Pancreas (tissue), 10 donors: ENCODE results near the gene SCN8A. TPM values are rescaled to one million over a fixed set of nuclear protein-coding genes. Genes with fewer than 3 reads are reported as not detected.

Experiments used
- ATAC-seq, 4 donors: fragments of 200-7000 bp; cut with Tn5 transposase; one replicate each; pipeline versions ENCODE4 v1.8.0 to v1.9.1; 2020; ENCODE audit warnings: mild to moderate bottlenecking in 4 of 4, moderate library complexity in 4 of 4
- DNase-seq, 6 donors: peaks; one replicate each; pipeline ENCODE4 v3.0.0-alpha.2; 2020
- FAIRE-seq: peaks from 2 replicates; lab custom pipeline; 2012; peaks lifted over from hg19 to GRCh38; lab: Jason Lieb, UNC
- H3K27ac ChIP-seq, 4 donors: fragments of 200-600 bp; sonication (generic); 1 replicate in 3 of 4; 2 replicates in 1 of 4; pipeline versions ENCODE4 v1.5.0 to v1.8.0; 2020
- H3K27me3 ChIP-seq, 4 donors: fragments of 200-600 bp; one replicate each; pipeline ENCODE4 v1.8.0; 2021
- H3K36me3 ChIP-seq, 3 donors: fragments of 200-600 bp; sonication (generic) in 1 of 3; one replicate each; pipeline versions ENCODE4 v1.5.0 to v1.8.0; 2020 to 2021
- H3K4me1 ChIP-seq, 3 donors: fragments of 200-600 bp; one replicate each; pipeline ENCODE4 v1.8.0; 2021
- H3K4me3 ChIP-seq, 4 donors: fragments of 200-600 bp; sonication (generic) in 2 of 4; one replicate each; pipeline versions ENCODE4 v1.5.0 to v1.8.0; 2020 to 2021
- H3K9me3 ChIP-seq, 4 donors: fragments of 200-600 bp; one replicate each; pipeline ENCODE4 v1.8.0; 2021
- CTCF ChIP-seq, 4 donors: fragments of 200-600 bp; sonication (generic) in 3 of 4; IDR thresholded peaks; one replicate each; pipeline versions ENCODE4 v1.5.0 to v1.8.0; 2021; ENCODE audit warnings: antibody characterized with exemption in 4 of 4
- WGBS, 2 donors: extraction: QIAGEN DNeasy Blood & Tissue Kit; methylation state at CpG; one replicate each; pipeline ENCODE4 v1.1.7; 2013; 5-methylcytosine and 5-hydroxymethylcytosine counted together
- intact Hi-C, 3 donors: fragments of 100-400 bp; cut with DNase I; formaldehyde crosslinking; loops; one replicate each; pipeline versions ENCODE4 v1.11.1 to v1.14.2; 2022
- polyA plus RNA-seq, 2 donors: library from polyadenylated mRNA; stranded (reverse); fragments of 200-250 nt; gene quantifications; one replicate each; pipeline ENCODE4 v1.2.3, GENCODE V29; 2013
- total RNA-seq, 6 donors: library from RNA; stranded (reverse); fragmentation: NEBNext Ultra II Directional in 4 of 6; extraction: Animal tissue kit (Norgen Biotek cat#: 25700) in 4 of 6; gene quantifications; one replicate each; pipeline versions ENCODE4 v1.2.1 to v1.2.4, GENCODE V29; 2021 to 2023
- donor health status: healthy with polysubstance abuse.
- donor health status: DM: no; HTN: no; CAD: no; lungs with moderate emphysema.
- donor health status: DM: no; HTN: no; CAD: no.
- donor health status: control.
- donor health status: control.
- donor health status: Bipolar disorder and iron deficiency.
- donor health status: DM: yes; HTN: yes; CAD: no.
- donor health status: DM: no; HTN: no; CAD: no.
- donor health status: DM: no; HTN: no; CAD: no.
- donor health status: DM: yes; HTN: yes; CAD: no.

SCN8A gene
- total and polyA plus RNA-seq, 8 donors, result 1.9 to 3.2 (median 2.3) TPM

- no peak for TF ChIP-seq CTCF (IDR thresholded peaks at IDR 0.05)
- Histone ChIP-seq H3K9me3 (no peaks in the 10 kb centered on the region), H3K36me3 (no peaks in the 10 kb centered on the region), H3K4me1 (no peaks in the 10 kb centered on the region), H3K27ac (no peak overlapping the region), H3K27me3 (no peaks in the 10 kb centered on the region), H3K4me3 (no peak overlapping the region)
- intact Hi-C loops, result no loop called here
- FAIRE-seq (no peak), ATAC-seq (no peak), DNase-seq (no peak)
Observed at GRCh38 chr12:51759175-51759574, 168.1 kb downstream of the SCN8A start.

DNA sequence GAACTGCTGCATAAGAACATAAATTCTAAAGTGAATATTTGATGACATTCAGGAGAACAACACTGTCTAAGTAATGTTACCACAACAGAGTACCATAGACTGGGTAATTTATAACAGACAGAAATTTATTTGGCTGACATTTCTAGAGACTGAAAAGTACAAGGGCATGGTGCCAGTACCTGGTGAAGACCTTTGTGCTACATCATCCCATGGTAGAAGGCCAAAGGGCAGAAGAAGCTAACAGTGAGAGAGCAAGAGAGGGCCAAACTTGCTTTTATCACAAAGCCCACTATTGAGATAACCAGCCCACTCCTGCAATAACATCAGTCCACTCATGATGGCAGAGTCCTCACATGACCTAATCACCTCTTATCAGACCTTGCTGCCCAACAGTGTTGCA, 168.7 kb downstream of the SCN8A start:
- FAIRE-seq (no peak), ATAC-seq (no peak), DNase-seq (no peak)
- H3K4me3 ChIP-seq, result no peak overlapping the region
- no peak for TF ChIP-seq CTCF (IDR thresholded peaks at IDR 0.05)
- no peaks in the 10 kb centered on the region for H3K36me3 ChIP-seq
- no peaks in the 10 kb centered on the region for H3K9me3 ChIP-seq
- H3K27me3 ChIP-seq, result no peaks in the 10 kb centered on the region
- H3K4me1 ChIP-seq, result no peaks in the 10 kb centered on the region
- intact Hi-C loops, result no loop called here
- H3K27ac ChIP-seq, result no peak overlapping the region

GRCh38 chr12:51760231-51760630, 169.2 kb downstream of the SCN8A start:
- Histone ChIP-seq H3K36me3 (no peaks in the 10 kb centered on the region), H3K9me3 (no peaks in the 10 kb centered on the region), H3K4me3 (no peak overlapping the region), H3K27me3 (no peaks in the 10 kb centered on the region), H3K27ac (no peak overlapping the region), H3K4me1 (no peaks in the 10 kb centered on the region)
- ATAC-seq (no peak), DNase-seq (no peak), FAIRE-seq (no peak)
- WGBS, 2 donors, result 86 to 97% methylated on average over 1 of the region's 1 CpG
- intact Hi-C loops, result no loop called here
- no peak for TF ChIP-seq CTCF (IDR thresholded peaks at IDR 0.05)

DNA sequence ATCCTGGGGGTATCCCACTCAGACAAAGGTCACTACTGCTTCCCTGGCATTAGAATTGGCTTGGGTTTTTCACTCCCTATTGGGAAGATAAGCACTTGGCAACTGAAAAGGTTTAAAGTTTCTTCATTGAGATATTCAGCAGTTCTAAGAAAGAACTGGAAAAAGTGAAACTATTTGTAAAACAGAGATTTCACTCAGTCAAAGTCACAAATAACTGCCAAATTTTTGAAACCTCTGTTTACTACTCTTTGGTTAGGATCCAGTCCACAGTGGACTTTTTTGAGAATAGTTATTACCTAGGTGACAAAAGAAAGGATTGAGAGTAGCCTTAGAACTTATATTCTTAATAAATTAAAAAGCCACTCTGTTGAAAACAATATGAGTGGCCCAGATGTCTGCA, 172.7 kb downstream of the SCN8A start:
- no peak overlapping the region for H3K27ac ChIP-seq
- no peaks in the 10 kb centered on the region for H3K4me1 ChIP-seq
- no peak overlapping the region for H3K4me3 ChIP-seq
- ATAC-seq (no peak), DNase-seq (no peak), FAIRE-seq (no peak)
- no peaks in the 10 kb centered on the region for H3K36me3 ChIP-seq
- intact Hi-C loops, result no loop called here
- no peaks in the 10 kb centered on the region for H3K9me3 ChIP-seq
- H3K27me3 ChIP-seq, result no peaks in the 10 kb centered on the region
- no peak for TF ChIP-seq CTCF (IDR thresholded peaks at IDR 0.05)

DNA sequence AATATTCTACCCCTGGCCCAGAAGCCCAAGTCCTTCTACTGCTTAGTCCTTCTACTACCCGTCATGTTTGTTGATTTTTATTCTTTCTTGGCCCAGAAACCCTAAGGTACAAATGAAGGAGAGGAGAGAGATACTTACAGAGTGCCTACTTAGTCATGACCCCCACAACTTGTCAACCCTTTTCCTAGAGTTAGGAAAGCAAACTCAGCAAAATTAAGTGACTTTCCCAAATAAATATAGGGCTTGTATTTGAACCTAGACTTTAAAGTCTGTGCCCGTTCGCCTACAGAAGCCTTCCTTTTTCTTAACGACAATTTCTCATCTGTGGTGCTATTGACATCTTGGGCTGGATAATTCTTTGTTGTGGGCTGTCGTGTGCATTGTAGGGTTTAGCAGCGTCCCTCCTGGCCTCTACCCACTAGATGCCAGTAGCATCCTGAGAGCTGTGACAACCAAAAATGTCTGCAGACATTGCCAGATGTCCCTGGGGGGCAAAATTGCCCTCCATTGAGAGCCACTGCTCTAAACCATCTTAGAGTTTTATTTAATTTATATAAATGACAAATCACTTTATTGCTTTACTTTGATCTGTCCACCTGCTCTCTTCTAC, 175.1 kb downstream of the SCN8A start:
- FAIRE-seq (no peak), ATAC-seq (no peak), DNase-seq (no peak)
- H3K27ac ChIP-seq, result no peak overlapping the region
- H3K4me3 ChIP-seq, result no peak overlapping the region
- no peak for TF ChIP-seq CTCF (IDR thresholded peaks at IDR 0.05)
- H3K36me3 ChIP-seq, result no peaks in the 10 kb centered on the region
- intact Hi-C loops, result no loop called here
- 84 to 94% methylated on average over 6 of the region's 6 CpGs for WGBS, 2 donors
- H3K4me1 ChIP-seq, result no peaks in the 10 kb centered on the region
- no peaks in the 10 kb centered on the region for H3K27me3 ChIP-seq
- H3K9me3 ChIP-seq, result no peaks in the 10 kb centered on the region
